Neuronal stem cell (in vitro differentiated cells): ENCODE results near the gene PTPRJ.

Source experiments
- DNase-seq: peaks from one replicate; pipeline ENCODE4 v3.0.0-alpha.2; 2013; ENCODE audit warnings: low spot score
- H2AFZ ChIP-seq: one replicate; pipeline ENCODE4 v1.6.1; 2013; ENCODE audit warnings: mild to moderate bottlenecking, low read length, inconsistent platforms
- H2AK5ac ChIP-seq: 2 replicates; pipeline ENCODE4 v1.6.1; 2013; ENCODE audit warnings: low read depth, mild to moderate bottlenecking, inconsistent platforms, low read length, moderate library complexity, mixed read lengths
- H2BK120ac ChIP-seq: 2 replicates; pipeline ENCODE4 v1.6.1; 2013; ENCODE audit warnings: low read depth, mild to moderate bottlenecking, inconsistent platforms, low read length, moderate library complexity, mixed read lengths
- H2BK12ac ChIP-seq: one replicate; pipeline ENCODE4 v1.6.1; 2013; ENCODE audit warnings: low read length, inconsistent platforms
- H2BK15ac ChIP-seq: 2 replicates; pipeline ENCODE4 v1.6.1; 2013; ENCODE audit warnings: mild to moderate bottlenecking, low read length, inconsistent platforms, mixed read lengths
- H2BK5ac ChIP-seq: one replicate; pipeline ENCODE4 v1.6.1; 2013; ENCODE audit warnings: inconsistent platforms, mild to moderate bottlenecking, low read length, moderate library complexity
- H3K14ac ChIP-seq: one replicate; pipeline ENCODE4 v1.6.1; 2013; ENCODE audit warnings: low read length, inconsistent platforms
- H3K18ac ChIP-seq: 2 replicates; pipeline ENCODE4 v1.6.1; 2013; ENCODE audit warnings: low read length, inconsistent platforms
- H3K23ac ChIP-seq: 2 replicates; pipeline ENCODE4 v1.6.1; 2013; ENCODE audit warnings: low read depth, mild to moderate bottlenecking, mixed read lengths, low read length, inconsistent platforms; ENCODE audit not compliant: poor library complexity
- H3K27ac ChIP-seq: replicated peaks from 3 replicates; pipeline ENCODE4 v1.5.1; 2013; ENCODE audit warnings: low read length, inconsistent platforms
- H3K27me3 ChIP-seq, 3 experiments: 2 replicates each; pipeline ENCODE4 v1.6.1; 2013; ENCODE audit warnings: low read length in 3 of 3, mild to moderate bottlenecking in 2 of 3, inconsistent platforms in 1 of 3, low read depth in 1 of 3, mixed read lengths in 1 of 3, moderate library complexity in 1 of 3; ENCODE audit not compliant: control insufficient read depth in 3 of 3, insufficient read depth in 3 of 3
- H3K36me3 ChIP-seq, 2 donors: replicated peaks in 1 of 2; 2 replicates each; pipeline ENCODE4 v1.6.1; 2013; ENCODE audit warnings: low read length in 2 of 2; ENCODE audit not compliant: control insufficient read depth in 2 of 2, insufficient read depth in 2 of 2
- H3K4ac ChIP-seq: 2 replicates; pipeline ENCODE4 v1.6.1; 2013; ENCODE audit warnings: inconsistent platforms, mild to moderate bottlenecking, low read length, moderate library complexity
- H3K4me1 ChIP-seq, 2 donors: 1 replicate in 1 of 2; 2 replicates in 1 of 2; pipeline ENCODE4 v1.6.1; 2013; ENCODE audit warnings: low read length in 2 of 2, low read depth in 1 of 2; ENCODE audit not compliant: control insufficient read depth in 2 of 2, insufficient read depth in 1 of 2
- H3K4me2 ChIP-seq: one replicate; pipeline ENCODE4 v1.6.1; 2013; ENCODE audit warnings: mild to moderate bottlenecking, low read length, inconsistent platforms; ENCODE audit not compliant: insufficient read depth, poor library complexity, severe bottlenecking
- H3K4me3 ChIP-seq, 2 donors: 2 replicates each; pipeline ENCODE4 v1.5.1; 2013; ENCODE audit warnings: low read length in 2 of 2, mild to moderate bottlenecking in 2 of 2, inconsistent platforms in 1 of 2, moderate library complexity in 1 of 2
- H3K79me1 ChIP-seq: one replicate; pipeline ENCODE4 v1.6.1; 2013; ENCODE audit warnings: low read depth, mild to moderate bottlenecking, inconsistent platforms, low read length, moderate library complexity
- H3K9ac ChIP-seq: one replicate; pipeline ENCODE4 v1.6.1; 2013; ENCODE audit warnings: mild to moderate bottlenecking, low read depth, low read length, inconsistent platforms; ENCODE audit not compliant: poor library complexity
- H3K9me3 ChIP-seq, 2 donors: replicated peaks in 1 of 2; 2 replicates each; pipeline versions ENCODE3 to v1.6.1; 2013; ENCODE audit warnings: low read length in 2 of 2, mild to moderate bottlenecking in 2 of 2, inconsistent platforms in 1 of 2, low read depth in 1 of 2, mixed read lengths in 1 of 2, moderate library complexity in 1 of 2; ENCODE audit not compliant: control insufficient read depth in 2 of 2, insufficient read depth in 1 of 2
- H4K8ac ChIP-seq: one replicate; pipeline ENCODE4 v1.6.1; 2013; ENCODE audit warnings: low read depth, mild to moderate bottlenecking, inconsistent platforms, low read length, moderate library complexity
- H4K91ac ChIP-seq: one replicate; pipeline ENCODE4 v1.6.1; 2013; ENCODE audit warnings: low read length, low read depth, mild to moderate bottlenecking, inconsistent platforms; ENCODE audit not compliant: poor library complexity
- WGBS, 2 donors: extraction: QIAGEN DNeasy Blood & Tissue Kit; methylation state at CpG; one replicate each; pipeline ENCODE4 v1.1.7; 2013; ENCODE audit warnings: missing lambda C conversion rate in 2 of 2, mixed read lengths in 1 of 2; ENCODE audit not compliant: insufficient read length in 2 of 2, insufficient replicate concordance in 1 of 2; ENCODE audit errors: extremely low coverage in 2 of 2; 5-methylcytosine and 5-hydroxymethylcytosine counted together

The PTPRJ gene

GRCh38 chr11:47940904-47941649 lies 39.3 kb upstream of the PTPRJ start:
- no peak overlapping the region for H3K14ac ChIP-seq
- H3K18ac ChIP-seq: no peak overlapping the region
- DNase-seq: no peak
- H3K4me2 ChIP-seq: no peak overlapping the region
- no peak overlapping the region for H3K23ac ChIP-seq
- no peak overlapping the region for H2BK120ac ChIP-seq
- H3K9ac ChIP-seq: no peak overlapping the region
- no peaks in the 10 kb centered on the region for H3K9me3 ChIP-seq
- H3K4me3 ChIP-seq: no peak overlapping the region
- no peak overlapping the region for H4K91ac ChIP-seq
- H2AFZ ChIP-seq: no peak overlapping the region
- no peak overlapping the region for H2BK15ac ChIP-seq
- no peaks in the 10 kb centered on the region for H3K36me3 ChIP-seq
- no peak overlapping the region for H4K8ac ChIP-seq
- H3K4ac ChIP-seq: no peak overlapping the region
- H3K79me1 ChIP-seq: no peaks in the 10 kb centered on the region
- no peak overlapping the region for H2AK5ac ChIP-seq
- WGBS, 2 donors: no CpG with 5 or more reads among the region's 8 CpGs
- H2BK5ac ChIP-seq: no peak overlapping the region
- no peak overlapping the region for H3K27ac ChIP-seq
- no peak overlapping the region for H2BK12ac ChIP-seq
- H3K27me3 ChIP-seq: no peaks in the 10 kb centered on the region
- H3K4me1 ChIP-seq: peaks cover 5 to 13% of the 10 kb centered on the region in 2 donors

- Histone ChIP-seq H3K23ac (no peak overlapping the region), H3K14ac (no peak overlapping the region), H3K4ac (no peak overlapping the region), H2AK5ac (no peak overlapping the region), H3K36me3 (no peaks in the 10 kb centered on the region), H2BK15ac (no peak overlapping the region), H2AFZ (no peak overlapping the region), H3K9ac (no peak overlapping the region), H2BK12ac (no peak overlapping the region), H2BK5ac (no peak overlapping the region), H3K27ac (no peak overlapping the region), H3K27me3 (no peaks in the 10 kb centered on the region), H3K4me3 (no peak overlapping the region), H4K8ac (no peak overlapping the region), H3K18ac (no peak overlapping the region), H3K79me1 (no peaks in the 10 kb centered on the region), H3K9me3 (no peaks in the 10 kb centered on the region), H3K4me2 (no peak overlapping the region), H2BK120ac (no peak overlapping the region), H3K4me1 (peaks cover 5 to 13% of the 10 kb centered on the region in 2 donors), H4K91ac (no peak overlapping the region)
- WGBS, 2 donors: no CpG with 5 or more reads among the region's 7 CpGs
- DNase-seq: no peak
Observed at GRCh38 chr11:47941907-47942558, 38.3 kb upstream of the PTPRJ start.

GRCh38 chr11:47943721-47944586 lies 36.4 kb upstream of the PTPRJ start:
- H4K91ac ChIP-seq: no peak overlapping the region
- H3K27me3 ChIP-seq: no peaks in the 10 kb centered on the region
- no peak overlapping the region for H2AK5ac ChIP-seq
- H4K8ac ChIP-seq: no peak overlapping the region
- H2BK120ac ChIP-seq: no peak overlapping the region
- no peak overlapping the region for H3K9ac ChIP-seq
- H2BK5ac ChIP-seq: no peak overlapping the region
- H3K27ac ChIP-seq: peak overlapping the region; percentile 53
- H2BK15ac ChIP-seq: no peak overlapping the region
- H3K18ac ChIP-seq: peak overlapping the region; percentile 27
- H3K4me3 ChIP-seq: no peak overlapping the region
- H2AFZ ChIP-seq: peak overlapping the region; percentile 71
- H3K79me1 ChIP-seq: peaks cover 4% of the 10 kb centered on the region
- H2BK12ac ChIP-seq: no peak overlapping the region
- H3K14ac ChIP-seq: no peak overlapping the region
- H3K36me3 ChIP-seq: no peaks in the 10 kb centered on the region
- no CpG with 5 or more reads among the region's 15 CpGs for WGBS, 2 donors
- H3K4ac ChIP-seq: no peak overlapping the region
- H3K4me1 ChIP-seq: peaks cover 8 to 10% of the 10 kb centered on the region in 2 donors
- H3K9me3 ChIP-seq: no peaks in the 10 kb centered on the region
- H3K4me2 ChIP-seq: peak overlapping the region; percentile 41
- no peak overlapping the region for H3K23ac ChIP-seq
- DNase-seq: peak; percentile 51

GRCh38 chr11:47944632-47945031 lies 35.7 kb upstream of the PTPRJ start:
- DNase-seq: no peak
- Histone ChIP-seq H4K8ac (no peak overlapping the region), H2BK120ac (no peak overlapping the region), H2BK12ac (no peak overlapping the region), H3K9ac (no peak overlapping the region), H3K9me3 (no peaks in the 10 kb centered on the region), H3K36me3 (no peaks in the 10 kb centered on the region), H3K4me1 (peaks cover 9 to 10% of the 10 kb centered on the region in 2 donors), H3K23ac (no peak overlapping the region), H2BK15ac (no peak overlapping the region), H3K18ac (no peak overlapping the region), H3K27me3 (no peaks in the 10 kb centered on the region), H2BK5ac (no peak overlapping the region), H3K27ac (no peak overlapping the region), H3K4ac (no peak overlapping the region), H3K4me3 (no peak overlapping the region), H2AK5ac (no peak overlapping the region), H3K79me1 (peaks cover 4% of the 10 kb centered on the region), H3K14ac (no peak overlapping the region), H2AFZ (no peak overlapping the region), H4K91ac (no peak overlapping the region), H3K4me2 (no peak overlapping the region)
